ENCODE results near the gene NTM. TPM values are rescaled to one million over a fixed set of nuclear protein-coding genes. Genes with fewer than 3 reads are reported as not detected.

NTM gene
- total RNA-seq, 2 donors from 2014 or later, result 1.7 to 3.6 TPM

- Mint-ChIP-seq H3K27me3 (ENCODE audit: insufficient read depth) (peaks cover 12% of the 10 kb centered on the region), H3K36me3 (ENCODE audit: low read depth) (no peaks in the 10 kb centered on the region), H3K9me3 (no peaks in the 10 kb centered on the region), H3K4me1 (peaks cover 1% of the 10 kb centered on the region), H3K27ac (no peak overlapping the region), H3K4me3 (no peak overlapping the region)
- no peak for TF ChIP-seq CTCF (conservative IDR thresholded peaks at IDR 0.05)
- peak; percentile 20 for DNase-seq
- Histone ChIP-seq H3K9ac (ENCODE audit: extremely low read depth, low read length, poor library complexity, severe bottlenecking) (no peak overlapping the region), H3K27me3 (ENCODE audit: control insufficient read depth, insufficient read depth, low read length, poor library complexity, severe bottlenecking) (peaks cover 4% of the 10 kb centered on the region), H3K27ac (ENCODE audit: low read depth, low read length) (no peak overlapping the region), H3K36me3 (ENCODE audit: control insufficient read depth, insufficient read depth, low read length) (no peaks in the 10 kb centered on the region), H3K9me3 (ENCODE audit: control insufficient read depth, low read length) (no peaks in the 10 kb centered on the region), H3K4me3 (ENCODE audit: low read length) (no peak overlapping the region), H3K4me1 (ENCODE audit: control insufficient read depth, insufficient read depth, low read length) (no peaks in the 10 kb centered on the region)
- WGBS, 2 experiments (ENCODE audit: insufficient coverage in 1 of 2, insufficient read length in 1 of 2), result 82 to 93% methylated on average over 3 of the region's 3 CpGs
Observed at GRCh38 chr11:131670876-131671275, 300.5 kb downstream of the NTM start.

GRCh38 chr11:131671320-131671719 lies 300.9 kb downstream of the NTM start:
- Mint-ChIP-seq H3K27me3 (ENCODE audit: insufficient read depth) (peaks cover 10% of the 10 kb centered on the region), H3K27ac (no peak overlapping the region), H3K9me3 (no peaks in the 10 kb centered on the region), H3K4me1 (peaks cover 1% of the 10 kb centered on the region), H3K4me3 (no peak overlapping the region), H3K36me3 (ENCODE audit: low read depth) (no peaks in the 10 kb centered on the region)
- Histone ChIP-seq H3K36me3 (ENCODE audit: control insufficient read depth, insufficient read depth, low read length) (no peaks in the 10 kb centered on the region), H3K27ac (ENCODE audit: low read depth, low read length) (no peak overlapping the region), H3K9ac (ENCODE audit: extremely low read depth, low read length, poor library complexity, severe bottlenecking) (no peak overlapping the region), H3K9me3 (ENCODE audit: control insufficient read depth, low read length) (no peaks in the 10 kb centered on the region), H3K4me3 (ENCODE audit: low read length) (no peak overlapping the region), H3K27me3 (ENCODE audit: control insufficient read depth, insufficient read depth, low read length, poor library complexity, severe bottlenecking) (peaks cover 4% of the 10 kb centered on the region), H3K4me1 (ENCODE audit: control insufficient read depth, insufficient read depth, low read length) (no peaks in the 10 kb centered on the region)
- no peak for DNase-seq
- no peak for TF ChIP-seq CTCF (conservative IDR thresholded peaks at IDR 0.05)
- WGBS, 2 experiments (ENCODE audit: insufficient coverage in 1 of 2, insufficient read length in 1 of 2), result 88 to 95% methylated on average over 5 to 8 of the region's 8 CpGs

- DNase-seq, result peak; percentile 90
- 67 to 69% methylated on average over 5 to 12 of the region's 12 CpGs for WGBS, 2 experiments (ENCODE audit: insufficient coverage in 1 of 2, insufficient read length in 1 of 2)
Observed at GRCh38 chr11:131671734-131672133, 301.3 kb downstream of the NTM start.

More at GRCh38 chr11:131671734-131672133, 301.3 kb downstream of the NTM start:
- no peaks in the 10 kb centered on the region for H3K9me3 Mint-ChIP-seq
- no peak overlapping the region for H3K4me3 ChIP-seq (ENCODE audit: low read length)
- no peaks in the 10 kb centered on the region for H3K4me1 ChIP-seq (ENCODE audit: control insufficient read depth, insufficient read depth, low read length)
- TF ChIP-seq CTCF (conservative IDR thresholded peaks at IDR 0.05), result peak; percentile 90
- H3K27ac ChIP-seq (ENCODE audit: low read depth, low read length), result no peak overlapping the region
- H3K27me3 ChIP-seq (ENCODE audit: control insufficient read depth, insufficient read depth, low read length, poor library complexity, severe bottlenecking), result peaks cover 4% of the 10 kb centered on the region
- H3K36me3 Mint-ChIP-seq (ENCODE audit: low read depth), result no peaks in the 10 kb centered on the region
- H3K27ac Mint-ChIP-seq, result no peak overlapping the region
- H3K27me3 Mint-ChIP-seq (ENCODE audit: insufficient read depth), result peaks cover 10% of the 10 kb centered on the region
- H3K4me1 Mint-ChIP-seq, result peaks cover 1% of the 10 kb centered on the region
- H3K4me3 Mint-ChIP-seq, result no peak overlapping the region
- H3K9ac ChIP-seq (ENCODE audit: extremely low read depth, low read length, poor library complexity, severe bottlenecking), result no peak overlapping the region
- H3K36me3 ChIP-seq (ENCODE audit: control insufficient read depth, insufficient read depth, low read length), result no peaks in the 10 kb centered on the region
- no peaks in the 10 kb centered on the region for H3K9me3 ChIP-seq (ENCODE audit: control insufficient read depth, low read length)
